Thymus (tissue), 11 donors: ENCODE data around the gene MEGF11. TPM values are rescaled to one million over a fixed set of nuclear protein-coding genes. Genes with fewer than 3 reads are reported as not detected.

Experiments used
- DNase-seq, 9 donors: peaks; one replicate each; pipeline ENCODE4 v3.0.0-alpha.2; 2013; ENCODE audit warnings: low spot score in 9 of 9, low read depth in 6 of 9, missing footprints in 1 of 9
- H3K27ac ChIP-seq, 2 donors: one replicate each; pipeline ENCODE4 v1.5.1; 2013; ENCODE audit warnings: control low read depth in 1 of 2, low read depth in 1 of 2, low read length in 1 of 2, mild to moderate bottlenecking in 1 of 2, moderate library complexity in 1 of 2
- H3K27me3 ChIP-seq, 2 donors: one replicate each; pipeline ENCODE4 v1.5.1; 2013; ENCODE audit warnings: low read length in 1 of 2; ENCODE audit not compliant: control insufficient read depth in 2 of 2, insufficient read depth in 1 of 2
- H3K36me3 ChIP-seq, 2 donors: one replicate each; pipeline ENCODE4 v1.5.1; 2013; ENCODE audit warnings: low read length in 1 of 2, mild to moderate bottlenecking in 1 of 2, moderate library complexity in 1 of 2; ENCODE audit not compliant: control insufficient read depth in 2 of 2, insufficient read depth in 2 of 2
- H3K4me1 ChIP-seq, 2 donors: one replicate each; pipeline ENCODE4 v1.5.1; 2013; ENCODE audit warnings: low read length in 2 of 2; ENCODE audit not compliant: control insufficient read depth in 2 of 2, insufficient read depth in 2 of 2
- H3K4me3 ChIP-seq, 2 donors: one replicate each; pipeline ENCODE4 v1.5.1; 2013; ENCODE audit warnings: low read length in 2 of 2, control low read depth in 1 of 2, mild to moderate bottlenecking in 1 of 2
- H3K9me3 ChIP-seq, 2 donors: one replicate each; pipeline ENCODE4 v1.5.1; 2013; ENCODE audit warnings: low read length in 1 of 2, mild to moderate bottlenecking in 1 of 2; ENCODE audit not compliant: control insufficient read depth in 2 of 2, insufficient read depth in 1 of 2
- WGBS: extraction: QIAGEN DNeasy Blood & Tissue Kit; methylation state at CpG from one replicate; pipeline ENCODE4 v1.1.7; 2013; 5-methylcytosine and 5-hydroxymethylcytosine counted together
- polyA plus RNA-seq: library from polyadenylated mRNA; stranded (reverse); fragments of 200-250 nt; gene quantifications from one replicate; pipeline ENCODE4 v1.2.3, GENCODE V29; 2013
- total RNA-seq: library from RNA; stranded (reverse); fragments of 120-200 nt; gene quantifications from one replicate; pipeline ENCODE4 v1.2.4, GENCODE V29; 2013
- donor health status: healthy.

The MEGF11 gene
- total and polyA plus RNA-seq, 2 donors = 0.28 to 0.66 TPM

DNA sequence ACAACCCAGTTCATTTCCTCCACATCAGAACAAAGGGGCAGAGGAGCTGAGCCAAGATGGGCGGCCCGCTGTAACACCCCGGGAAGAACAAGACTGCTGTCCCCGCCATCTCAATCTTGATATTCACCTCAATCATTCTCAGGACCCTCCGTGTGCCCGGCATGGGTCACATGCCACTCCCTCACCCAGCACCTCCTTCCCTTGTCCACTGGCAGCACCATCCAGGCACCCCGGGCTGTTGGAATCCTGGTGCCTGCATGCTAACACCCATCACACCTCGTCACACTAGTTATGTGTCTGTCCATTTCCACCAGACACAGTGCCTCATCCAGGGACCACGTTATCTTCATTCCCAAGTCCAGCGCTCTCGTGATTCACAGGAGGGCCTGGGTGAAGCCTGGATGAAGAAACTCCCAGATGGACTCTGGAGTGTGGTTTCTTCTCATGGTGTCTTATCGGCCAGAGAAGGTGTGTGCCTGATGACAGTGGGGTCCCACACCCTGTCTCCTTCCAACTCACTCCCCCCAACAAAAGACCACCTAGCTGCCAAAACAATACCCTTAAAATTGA is 16.7 kb downstream of the MEGF11 start:
- Histone ChIP-seq H3K9me3 (no peaks in the 10 kb centered on the region), H3K4me1 (no peaks in the 10 kb centered on the region), H3K27me3 (peaks cover 3 to 37% of the 10 kb centered on the region in 2 donors), H3K36me3 (no peaks in the 10 kb centered on the region), H3K27ac (no peak overlapping the region), H3K4me3 (no peak overlapping the region)
- WGBS = 75% methylated on average over 12 of the region's 12 CpGs
- DNase-seq = no peak

GRCh38 chr15:66235866-66236265 is 17.7 kb downstream of the MEGF11 start:
- no peaks in the 10 kb centered on the region for H3K36me3 ChIP-seq
- no peak overlapping the region for H3K4me3 ChIP-seq
- WGBS = 89% methylated on average over 2 of the region's 2 CpGs
- no peak for DNase-seq
- H3K27ac ChIP-seq = no peak overlapping the region
- H3K9me3 ChIP-seq = no peaks in the 10 kb centered on the region
- H3K27me3 ChIP-seq = peaks cover 3 to 30% of the 10 kb centered on the region in 2 donors
- no peaks in the 10 kb centered on the region for H3K4me1 ChIP-seq

DNA sequence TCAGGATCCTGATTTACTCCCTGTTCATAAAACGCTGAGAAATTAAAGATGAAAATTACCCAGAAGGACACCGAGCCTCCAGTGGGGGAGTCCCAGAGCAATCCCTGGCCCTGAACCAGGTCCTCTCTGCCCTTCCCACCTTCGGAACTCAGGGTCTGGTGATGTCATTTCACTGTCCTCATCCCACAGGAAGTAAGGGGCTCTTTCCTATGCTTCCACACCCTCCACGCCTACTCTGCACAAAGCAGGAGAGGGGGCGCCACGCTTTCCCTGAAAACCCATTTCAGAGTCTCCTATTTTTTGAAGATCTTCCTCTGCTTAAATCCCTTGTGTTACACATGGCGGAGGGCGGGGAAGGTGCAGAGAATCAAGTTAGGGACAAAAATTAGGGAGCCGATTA is 18.8 kb downstream of the MEGF11 start:
- DNase-seq = no peak
- Histone ChIP-seq H3K9me3 (no peaks in the 10 kb centered on the region), H3K27ac (no peak overlapping the region), H3K36me3 (no peaks in the 10 kb centered on the region), H3K4me3 (no peak overlapping the region), H3K27me3 (peaks cover 3 to 24% of the 10 kb centered on the region in 2 donors), H3K4me1 (no peaks in the 10 kb centered on the region)
- 75% methylated on average over 9 of the region's 9 CpGs for WGBS

DNA sequence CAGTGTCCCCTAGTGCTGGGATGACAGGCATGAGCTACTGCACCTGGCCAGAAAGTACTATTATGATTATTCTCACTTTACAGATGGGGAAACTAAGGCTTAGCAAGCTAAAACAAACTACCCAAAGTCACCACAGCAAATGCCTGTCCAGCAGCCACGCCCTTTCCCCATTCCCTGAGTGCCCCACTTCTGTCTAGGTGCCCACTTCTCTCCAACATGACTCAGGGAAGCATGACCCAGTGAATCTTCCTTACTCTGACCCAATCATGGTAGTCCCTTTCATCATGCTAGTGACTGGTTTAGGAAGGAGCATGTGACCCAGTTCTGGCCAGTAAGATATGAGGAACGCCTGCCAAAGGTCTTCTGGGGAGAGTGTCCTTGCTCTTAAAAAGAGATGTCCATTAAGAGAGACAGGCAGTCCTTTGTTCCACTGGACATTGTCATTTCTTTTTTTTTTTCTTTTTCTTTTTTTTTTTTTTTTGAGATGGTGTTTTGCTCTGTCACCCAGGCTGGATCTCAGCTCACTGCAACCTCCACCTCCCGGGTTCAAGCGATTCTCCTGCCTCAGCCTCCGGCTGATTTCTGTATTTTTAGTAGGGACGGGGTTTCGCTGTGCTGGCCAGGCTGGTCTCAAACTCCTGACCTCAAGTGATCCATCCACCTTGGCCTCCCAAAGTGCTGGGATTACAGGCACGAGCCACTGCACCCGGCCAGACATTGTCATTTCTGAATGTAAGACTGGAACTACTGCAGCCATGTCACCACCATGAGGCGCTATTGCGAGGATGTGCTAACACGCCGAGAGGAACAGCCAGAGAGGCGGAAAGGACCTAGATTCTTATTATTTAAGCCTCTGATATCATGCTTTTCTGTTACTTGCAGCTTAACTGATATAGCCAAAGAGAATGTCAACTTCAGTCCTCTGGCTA is 19.8 kb downstream of the MEGF11 start:
- no peaks in the 10 kb centered on the region for H3K36me3 ChIP-seq
- H3K4me1 ChIP-seq = no peaks in the 10 kb centered on the region
- no peak for DNase-seq
- H3K27me3 ChIP-seq = peaks cover 0 to 23% of the 10 kb centered on the region in 2 donors
- H3K27ac ChIP-seq = no peak overlapping the region
- no peaks in the 10 kb centered on the region for H3K9me3 ChIP-seq
- no peak overlapping the region for H3K4me3 ChIP-seq
- WGBS = 89% methylated on average over 14 of the region's 14 CpGs

DNA sequence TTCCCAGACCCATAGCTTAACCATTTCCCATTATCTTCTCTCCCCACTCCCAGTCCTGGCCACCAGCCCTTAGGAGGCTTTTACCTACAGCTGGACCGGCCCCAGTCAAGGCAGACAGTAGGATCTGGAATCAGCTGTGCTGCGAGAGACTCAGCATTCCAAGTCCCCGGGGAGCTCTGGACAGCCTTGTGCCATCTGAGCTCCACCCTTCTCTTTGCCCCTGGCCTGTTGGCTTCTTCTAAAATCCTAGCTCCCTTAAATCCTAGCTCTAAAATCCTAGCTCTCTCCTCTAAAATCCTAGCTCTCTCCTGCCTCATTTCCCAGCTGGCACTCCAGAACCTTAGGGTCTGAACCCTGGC is 21.3 kb downstream of the MEGF11 start:
- WGBS = 98% methylated on average over 3 of the region's 3 CpGs
- DNase-seq = no peak

GRCh38 chr15:66231394-66232266 is 21.9 kb downstream of the MEGF11 start:
- Histone ChIP-seq H3K9me3 (no peaks in the 10 kb centered on the region), H3K4me1 (no peaks in the 10 kb centered on the region), H3K4me3 (no peak overlapping the region), H3K27ac (no peak overlapping the region), H3K27me3 (peaks cover 0 to 17% of the 10 kb centered on the region in 2 donors), H3K36me3 (no peaks in the 10 kb centered on the region)
- no peak for DNase-seq
- 82% methylated on average over 8 of the region's 8 CpGs for WGBS

More for the DNA sequence above, 21.3 kb downstream of the MEGF11 start:
- Histone ChIP-seq H3K27me3 (peaks cover 0 to 21% of the 10 kb centered on the region in 2 donors), H3K4me3 (no peak overlapping the region), H3K27ac (no peak overlapping the region), H3K9me3 (no peaks in the 10 kb centered on the region), H3K36me3 (no peaks in the 10 kb centered on the region), H3K4me1 (no peaks in the 10 kb centered on the region)

DNA sequence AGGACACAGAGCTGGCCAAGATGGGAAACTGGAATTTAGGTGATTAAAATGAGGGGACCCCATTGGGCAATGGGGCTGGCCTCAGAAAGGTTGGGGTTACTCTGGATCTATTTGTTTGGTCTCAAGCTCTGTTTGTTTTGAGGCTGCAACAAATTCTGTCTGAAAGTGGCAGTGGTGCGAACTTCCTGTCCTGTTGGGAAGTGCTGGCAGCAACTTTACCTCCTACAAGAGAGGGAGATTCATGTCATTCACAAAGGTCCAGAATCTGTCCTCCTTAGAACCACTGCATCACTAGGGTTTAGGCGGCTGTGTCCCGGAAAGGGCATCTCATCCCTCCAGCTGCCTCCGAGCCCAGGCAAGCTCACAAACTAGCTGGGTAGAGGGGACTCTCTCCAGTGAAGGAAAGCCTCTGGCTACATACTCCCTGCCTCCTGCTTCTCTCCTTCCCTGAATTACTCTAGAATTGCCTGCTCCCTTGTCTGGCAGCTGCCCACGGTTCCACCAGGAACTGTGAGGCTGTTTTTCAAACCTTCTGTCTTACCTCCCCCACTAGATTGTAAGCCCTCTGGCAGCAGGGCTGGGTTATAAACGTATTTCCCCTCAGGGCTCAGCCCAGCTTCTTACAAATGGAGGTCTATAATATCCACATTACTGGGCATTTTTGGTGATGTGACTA is 23.6 kb downstream of the MEGF11 start:
- Histone ChIP-seq H3K36me3 (no peaks in the 10 kb centered on the region), H3K4me3 (no peak overlapping the region), H3K4me1 (no peaks in the 10 kb centered on the region), H3K27me3 (peaks cover 0 to 8% of the 10 kb centered on the region in 2 donors), H3K9me3 (no peaks in the 10 kb centered on the region), H3K27ac (no peak overlapping the region)
- 88% methylated on average over 6 of the region's 6 CpGs for WGBS
- DNase-seq = no peak

- 92% methylated on average over 13 of the region's 13 CpGs for WGBS
- H3K4me3 ChIP-seq = no peak overlapping the region
- no peak for DNase-seq
- no peak overlapping the region for H3K27ac ChIP-seq
- peaks cover 0 to 4% of the 10 kb centered on the region in 2 donors for H3K27me3 ChIP-seq
- H3K36me3 ChIP-seq = no peaks in the 10 kb centered on the region
- H3K9me3 ChIP-seq = no peaks in the 10 kb centered on the region
- H3K4me1 ChIP-seq = no peaks in the 10 kb centered on the region
Measured at GRCh38 chr15:66228807-66229735, 24.5 kb downstream of the MEGF11 start.
